A673 (cell line): Measurements from ENCODE around the gene CRIP1. TPM values are rescaled to one million over a fixed set of nuclear protein-coding genes. Genes with fewer than 3 reads are reported as not detected.

ENCODE experiments used
- BruUV-seq: library from RNA; stranded (reverse); fragments of 400-500 nt; replicated peaks from 2 replicates; lab custom pipeline; 2021; lab: Mats Ljungman, UMichigan
- CTCF ChIA-PET: fragments of 300-600 bp; sonication (Branson Sonifier 250); formaldehyde crosslinking; loops from one replicate; lab custom pipeline; 2022; ENCODE audit warnings: antibody characterized with exemption; lab: Charles Lee
- POLR2A ChIA-PET: fragments of 300-600 bp; sonication (Branson Sonifier 250); formaldehyde crosslinking; loops from one replicate; lab custom pipeline; 2022; ENCODE audit warnings: antibody characterized with exemption; ENCODE audit not compliant: low non-redundant PET; lab: Charles Lee
- DNase-seq: peaks from one replicate; pipeline ENCODE4 v3.0.0-alpha.2; 2015; ENCODE audit warnings: low spot score
- H3K27ac ChIP-seq: fragments of 200-600 bp; sonication (generic); 2 replicates; pipeline ENCODE4 v1.5.1; 2016; ENCODE audit warnings: mixed run types, low read depth, mild to moderate bottlenecking, mixed read lengths, antibody characterized with exemption, low read length; ENCODE audit not compliant: poor library complexity, severe bottlenecking
- H3K27me3 ChIP-seq: fragments of 200-600 bp; sonication (generic); replicated peaks from 2 replicates; pipeline ENCODE4 v1.6.1; 2017; ENCODE audit warnings: mixed run types, low read depth, mild to moderate bottlenecking, mixed read lengths, antibody characterized with exemption, low read length; ENCODE audit not compliant: insufficient read depth, poor library complexity
- H3K36me3 ChIP-seq: fragments of 200-600 bp; sonication (generic); 2 replicates; pipeline ENCODE4 v1.6.1; 2016; ENCODE audit warnings: mixed run types, mild to moderate bottlenecking, mixed read lengths, antibody characterized with exemption, low read length; ENCODE audit not compliant: insufficient read depth, poor library complexity, severe bottlenecking
- H3K4me1 ChIP-seq: fragments of 200-600 bp; sonication (generic); 2 replicates; pipeline ENCODE4 v1.6.1; 2017; ENCODE audit warnings: mixed run types, mild to moderate bottlenecking, mixed read lengths, antibody characterized with exemption, low read length; ENCODE audit not compliant: insufficient read depth, poor library complexity, severe bottlenecking
- H3K4me3 ChIP-seq: fragments of 200-600 bp; sonication (generic); 2 replicates; pipeline ENCODE4 v1.5.1; 2016; ENCODE audit warnings: low read depth, mixed run types, mild to moderate bottlenecking, mixed read lengths, low read length; ENCODE audit not compliant: poor library complexity, severe bottlenecking
- H3K9me3 ChIP-seq: fragments of 200-600 bp; sonication (generic); 2 replicates; pipeline ENCODE4 v1.6.1; 2016; ENCODE audit warnings: mixed run types, low read depth, mild to moderate bottlenecking, mixed read lengths, antibody characterized with exemption, low read length; ENCODE audit not compliant: poor library complexity, severe bottlenecking
- EZH2 ChIP-seq: fragments of 200-600 bp; sonication (generic); IDR thresholded peaks from 2 replicates; pipeline ENCODE4 v1.6.1; 2017; ENCODE audit warnings: borderline replicate concordance, low read depth, mild to moderate bottlenecking, mixed read lengths, antibody characterized with exemption, low read length; ENCODE audit not compliant: poor library complexity, severe bottlenecking
- intact Hi-C: fragments of 100-400 bp; cut with micrococcal nuclease; formaldehyde crosslinking; loops from one replicate; pipeline ENCODE4 v1.10.0; 2022; ENCODE audit not compliant: unreplicated experiment
- total RNA-seq: library from RNA; stranded (reverse); gene quantifications from 2 replicates; pipeline ENCODE4 v1.2.3, GENCODE V29; 2021
- TF ChIP-seq, protein P1 (sequence below): fragments of 300-800, 200-600 bp; sonication (generic); conservative IDR thresholded peaks from 2 replicates; pipeline ENCODE4 v1.5.1; 2017; ENCODE audit warnings: low read depth, mild to moderate bottlenecking, antibody characterized with exemption, low read length, moderate library complexity, mixed read lengths

Gene CRIP1
- total RNA-seq, 1 experiment from 2014 or later, result 47.7 TPM

DNA sequence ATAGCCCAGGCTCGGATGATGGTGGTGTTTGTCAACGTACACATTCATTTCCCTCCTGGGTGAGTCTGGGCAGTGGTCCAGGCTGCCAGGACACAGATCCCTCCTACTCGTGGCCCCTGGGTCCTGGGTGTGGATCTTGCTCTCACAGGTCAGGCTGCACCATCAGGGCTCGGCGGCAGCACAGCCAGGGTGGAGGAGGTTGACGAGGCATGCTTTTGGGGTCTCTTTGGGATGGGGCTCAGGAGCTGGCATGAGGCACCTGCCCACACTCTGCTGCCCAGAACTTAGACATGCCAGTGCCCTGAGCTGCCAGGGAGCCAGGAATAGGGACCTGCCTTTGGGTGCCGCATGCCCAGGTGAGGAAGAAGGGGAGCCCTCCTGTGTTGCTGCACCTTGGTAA is 49.4 kb downstream of the CRIP1 start:
- DNase-seq, result no peak

DNA sequence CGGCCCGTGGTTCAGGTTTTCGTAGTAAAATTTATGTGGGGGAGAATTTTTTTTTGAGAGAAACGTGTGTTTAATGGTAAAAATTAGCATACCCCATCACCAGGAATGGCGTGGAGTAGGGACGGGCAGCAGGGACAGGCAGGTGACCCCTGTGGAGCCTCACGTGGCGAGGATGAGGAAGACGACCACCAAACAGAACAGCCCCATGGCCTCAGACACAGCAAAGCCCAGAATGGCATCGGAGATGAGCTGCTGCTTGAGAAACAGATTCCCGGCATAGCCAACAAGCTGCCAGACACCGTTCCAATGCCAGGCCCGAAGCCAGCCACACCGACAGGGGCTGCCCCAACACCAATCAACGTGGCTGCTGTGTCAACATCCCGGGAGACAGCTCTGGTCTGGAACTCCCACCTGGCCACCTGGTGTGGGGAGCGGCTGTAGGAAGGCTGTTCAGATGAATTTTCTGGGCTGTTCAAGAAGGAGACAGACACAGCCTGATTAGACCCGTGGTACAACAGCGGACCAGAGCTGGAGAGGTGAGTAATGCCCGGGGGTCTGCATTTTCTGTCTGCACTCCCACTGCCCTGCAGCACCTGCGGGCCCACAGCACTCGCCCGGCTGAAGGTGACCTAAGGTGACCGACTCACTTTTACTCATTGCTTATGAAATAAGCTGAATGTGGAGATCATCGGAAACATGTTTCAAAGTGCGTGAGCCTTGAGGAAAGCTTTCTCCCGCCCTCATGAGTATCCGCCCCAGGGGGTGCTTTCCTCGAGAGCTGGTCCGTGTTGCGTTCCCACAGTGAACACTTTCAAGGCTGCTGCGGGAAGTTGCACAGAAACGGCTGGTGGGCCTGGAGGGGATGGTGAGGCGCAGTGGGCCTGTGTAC is 50.2 kb downstream of the CRIP1 start:
- no peaks in the 10 kb centered on the region for H3K4me1 ChIP-seq
- no peak overlapping the region for H3K4me3 ChIP-seq
- ChIA-PET CTCF (interaction anchor here (0.5 to 0.7 kb wide), 3 partner anchors 12 to 795 kb away, joined by 3 to 4 read pairs (median 3); no protein-coding TSS in a partner anchor), POLR2A (no interaction called here)
- no peaks in the 10 kb centered on the region for H3K9me3 ChIP-seq
- DNase-seq, result no peak
- no TSS peak for BruUV-seq
- H3K36me3 ChIP-seq, result no peaks in the 10 kb centered on the region
- intact Hi-C loops, result no loop called here
- TF ChIP-seq, protein P1, sequence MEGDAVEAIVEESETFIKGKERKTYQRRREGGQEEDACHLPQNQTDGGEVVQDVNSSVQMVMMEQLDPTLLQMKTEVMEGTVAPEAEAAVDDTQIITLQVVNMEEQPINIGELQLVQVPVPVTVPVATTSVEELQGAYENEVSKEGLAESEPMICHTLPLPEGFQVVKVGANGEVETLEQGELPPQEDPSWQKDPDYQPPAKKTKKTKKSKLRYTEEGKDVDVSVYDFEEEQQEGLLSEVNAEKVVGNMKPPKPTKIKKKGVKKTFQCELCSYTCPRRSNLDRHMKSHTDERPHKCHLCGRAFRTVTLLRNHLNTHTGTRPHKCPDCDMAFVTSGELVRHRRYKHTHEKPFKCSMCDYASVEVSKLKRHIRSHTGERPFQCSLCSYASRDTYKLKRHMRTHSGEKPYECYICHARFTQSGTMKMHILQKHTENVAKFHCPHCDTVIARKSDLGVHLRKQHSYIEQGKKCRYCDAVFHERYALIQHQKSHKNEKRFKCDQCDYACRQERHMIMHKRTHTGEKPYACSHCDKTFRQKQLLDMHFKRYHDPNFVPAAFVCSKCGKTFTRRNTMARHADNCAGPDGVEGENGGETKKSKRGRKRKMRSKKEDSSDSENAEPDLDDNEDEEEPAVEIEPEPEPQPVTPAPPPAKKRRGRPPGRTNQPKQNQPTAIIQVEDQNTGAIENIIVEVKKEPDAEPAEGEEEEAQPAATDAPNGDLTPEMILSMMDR, result no peak
- no peak for TF ChIP-seq EZH2
- H3K27ac ChIP-seq, result no peak overlapping the region
- no peaks in the 10 kb centered on the region for H3K27me3 ChIP-seq

More for the DNA sequence above, 49.4 kb downstream of the CRIP1 start:
- H3K9me3 ChIP-seq, result no peaks in the 10 kb centered on the region
- intact Hi-C loops, result no loop called here
- H3K36me3 ChIP-seq, result no peaks in the 10 kb centered on the region
- no peaks in the 10 kb centered on the region for H3K27me3 ChIP-seq
- CTCF ChIA-PET, result no interaction called here
- BruUV-seq, result no TSS peak
- no peak overlapping the region for H3K4me3 ChIP-seq
- TF ChIP-seq, protein P1, result no peak
- no peak for TF ChIP-seq EZH2
- H3K27ac ChIP-seq, result no peak overlapping the region
- H3K4me1 ChIP-seq, result no peaks in the 10 kb centered on the region
- POLR2A ChIA-PET, result no interaction called here

DNA sequence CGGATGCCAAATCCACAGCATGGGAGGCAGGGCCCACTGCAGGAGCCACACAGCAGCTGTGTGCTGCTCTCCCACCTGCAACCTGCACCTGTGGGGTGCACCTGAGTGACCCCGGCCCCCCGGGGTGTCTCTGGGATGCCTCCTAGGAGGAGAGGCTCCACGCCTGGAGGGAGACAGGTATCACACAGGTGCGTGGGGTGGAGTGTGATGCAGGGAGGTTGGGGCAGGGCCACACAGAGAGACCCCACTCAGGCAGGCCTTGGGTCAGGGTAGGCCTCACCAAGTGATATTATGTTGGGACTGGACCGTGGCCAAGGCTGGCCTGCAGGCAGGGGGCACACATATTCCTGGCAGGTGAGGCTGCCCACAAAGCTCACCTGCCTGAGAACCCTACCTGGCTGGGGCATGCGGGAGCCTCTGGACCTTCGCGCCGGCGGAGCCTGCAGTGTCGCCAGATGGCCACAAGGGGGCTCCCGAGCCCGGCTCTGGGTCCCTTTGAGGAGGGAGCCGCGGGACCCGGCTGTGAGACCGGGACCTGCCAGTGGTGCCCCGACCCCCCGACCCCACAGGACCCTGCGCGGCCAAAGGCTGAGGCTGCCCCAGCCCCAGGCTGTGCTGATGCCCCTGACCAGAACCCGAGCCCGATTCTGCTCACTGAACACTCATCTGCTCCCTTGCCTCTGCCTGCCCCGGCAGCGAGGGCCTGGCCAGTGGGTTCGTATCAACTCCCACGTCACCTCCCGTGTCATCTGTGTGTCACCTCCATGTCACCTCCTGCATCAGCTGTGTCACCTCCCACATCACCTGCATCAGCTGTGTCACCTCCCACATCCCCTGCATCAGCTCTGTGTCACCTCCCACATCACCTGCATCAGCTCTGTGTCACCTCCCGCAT is 51.1 kb downstream of the CRIP1 start:
- CTCF ChIA-PET, result interaction anchor here (0.6 kb wide), 1 partner anchor 167 kb away, joined by 10 read pairs; no protein-coding TSS in a partner anchor

More for the DNA sequence above, 51.1 kb downstream of the CRIP1 start:
- intact Hi-C loops, result no loop called here
- Histone ChIP-seq H3K27me3 (no peaks in the 10 kb centered on the region), H3K27ac (no peak overlapping the region), H3K36me3 (no peaks in the 10 kb centered on the region), H3K9me3 (no peaks in the 10 kb centered on the region), H3K4me1 (no peaks in the 10 kb centered on the region), H3K4me3 (no peak overlapping the region)
- no TSS peak for BruUV-seq
- DNase-seq, result peak; percentile 56
- TF ChIP-seq, protein P1, result peak; percentile 96
- no peak for TF ChIP-seq EZH2
- POLR2A ChIA-PET, result no interaction called here

Other genes with a start within 250 kb of the CRIP1 start
- gene BTBD6, start 238.4 kb upstream of the CRIP1 start, total RNA-seq, result 39.5 and 39.9 TPM in 2 replicates
- 41.8 and 48.0 TPM in 2 replicates for gene BRF1, start 185.9 kb upstream of the CRIP1 start, total RNA-seq
- gene PACS2, start 172.1 kb upstream of the CRIP1 start, total RNA-seq, result 52.5 and 63.4 TPM in 2 replicates
- gene TEX22, start 88.3 kb upstream of the CRIP1 start, total RNA-seq, result 2.1 and 2.7 TPM in 2 replicates
- 238 and 250 TPM in 2 replicates for gene MTA1, start 67.1 kb upstream of the CRIP1 start, total RNA-seq
- 154 and 192 TPM in 2 replicates for gene CRIP2, start 12.1 kb upstream of the CRIP1 start, total RNA-seq
- gene TEDC1, start 4.4 kb downstream of the CRIP1 start, total RNA-seq, result 34.0 and 48.0 TPM in 2 replicates
- gene TMEM121, start 39.7 kb downstream of the CRIP1 start, total RNA-seq, result 3.1 and 4.7 TPM in 2 replicates